Kidney glomerular epithelial cell (primary cell): Measurements from ENCODE around the gene ARID1B.

ENCODE experiments used
- DNase-seq: peaks from one replicate; lab custom pipeline; 2025; lab: John Stamatoyannopoulos, UW

ARID1B gene

DNA sequence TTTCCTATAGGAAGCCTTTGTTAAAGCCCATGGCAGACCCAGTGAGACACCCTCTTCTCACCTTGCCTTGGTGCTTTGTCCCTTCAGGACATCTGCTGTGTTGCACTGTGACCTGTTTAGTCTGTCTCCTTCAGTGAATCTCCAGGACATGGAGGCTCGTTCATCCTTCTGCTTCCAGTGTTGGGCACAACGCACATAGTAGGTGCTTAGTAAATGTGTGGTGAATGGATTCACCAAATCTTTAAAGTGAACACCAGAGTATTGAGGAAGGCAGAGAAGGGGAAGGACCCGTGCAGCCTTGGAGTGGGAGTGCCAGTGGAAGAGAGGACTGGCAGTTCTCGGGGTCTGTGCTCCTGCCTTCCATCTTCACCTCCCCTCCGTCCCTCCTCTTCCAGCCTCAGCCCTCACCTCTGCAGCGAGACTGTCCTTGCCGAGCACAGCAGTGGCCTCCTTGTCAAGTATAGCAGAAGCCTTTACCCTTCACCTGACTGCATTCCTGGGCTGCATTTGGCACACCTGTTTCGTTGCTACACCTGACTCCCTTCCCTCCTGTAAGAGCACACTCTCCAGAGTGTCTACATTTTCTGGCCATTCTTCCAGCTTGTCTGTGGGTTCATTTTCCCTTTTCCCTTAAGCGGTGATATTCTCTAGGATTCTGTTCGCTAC is 49.2 kb downstream of the ARID1B start:
- no peak for DNase-seq

- DNase-seq: no peak
These were observed 50.2 kb downstream of the ARID1B start for GRCh38 chr6:156827382-156827781.

DNA sequence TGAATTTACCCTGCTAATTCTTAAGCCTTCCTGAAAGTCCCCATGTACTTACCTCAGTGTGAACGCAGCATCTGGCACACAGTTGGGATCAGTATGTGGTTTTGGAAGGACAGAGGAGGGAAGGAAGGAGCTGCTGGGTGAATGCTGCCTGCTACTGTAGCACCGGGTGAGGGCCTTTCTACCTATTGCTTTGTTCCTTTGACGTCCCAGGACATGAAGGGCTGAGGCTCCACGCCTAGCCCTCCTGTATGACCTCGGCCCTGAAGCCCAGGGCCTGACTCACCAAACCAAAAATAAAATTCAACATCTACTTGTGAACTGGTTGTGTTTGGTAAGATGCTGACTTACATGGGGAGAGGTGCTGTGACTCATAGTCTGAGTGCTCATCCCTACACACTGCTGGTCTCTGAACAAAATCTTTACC is 51.1 kb downstream of the ARID1B start:
- peak; percentile 39 for DNase-seq

GRCh38 chr6:156830126-156830525 is 52.9 kb downstream of the ARID1B start:
- no peak for DNase-seq

DNA sequence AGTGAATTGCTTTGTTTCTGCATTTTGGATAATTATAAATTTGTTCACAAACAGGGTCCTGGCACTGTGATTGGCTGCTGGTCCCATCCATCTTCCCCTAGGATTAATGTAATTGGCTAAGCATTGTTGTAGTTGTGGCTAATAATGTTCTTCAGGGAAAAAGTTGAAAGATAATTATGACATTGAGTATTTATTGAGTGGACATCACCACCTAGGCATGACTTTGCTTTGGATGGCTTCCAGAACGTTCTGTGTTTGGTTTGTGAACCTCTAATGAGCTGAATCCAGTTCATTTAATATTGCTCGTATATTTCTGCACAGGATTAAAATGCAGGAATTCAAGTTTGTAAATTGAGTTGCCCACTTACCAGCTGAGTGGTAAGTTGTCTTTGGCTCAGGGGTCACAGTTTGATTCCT is 55.1 kb downstream of the ARID1B start:
- peak; percentile 62 for DNase-seq

DNA sequence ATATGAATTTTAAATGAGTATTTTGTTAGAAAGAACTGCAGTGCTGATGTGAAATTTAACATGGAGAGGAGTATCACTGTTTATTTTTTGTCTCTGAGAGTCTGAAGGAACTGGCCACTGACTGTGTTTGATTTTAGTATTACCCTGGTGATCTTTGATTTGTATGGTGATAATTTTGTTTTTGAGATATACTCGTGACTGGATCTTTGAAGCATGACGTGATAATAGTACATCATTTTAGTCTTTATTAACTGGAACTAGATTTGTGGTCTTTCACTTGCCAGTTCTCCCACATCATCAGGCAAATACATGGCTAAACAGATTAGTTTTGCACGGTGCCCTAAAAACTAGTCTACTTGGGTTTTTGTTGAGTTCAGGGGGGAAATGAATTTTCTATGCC is 55.5 kb downstream of the ARID1B start:
- no peak for DNase-seq

DNA sequence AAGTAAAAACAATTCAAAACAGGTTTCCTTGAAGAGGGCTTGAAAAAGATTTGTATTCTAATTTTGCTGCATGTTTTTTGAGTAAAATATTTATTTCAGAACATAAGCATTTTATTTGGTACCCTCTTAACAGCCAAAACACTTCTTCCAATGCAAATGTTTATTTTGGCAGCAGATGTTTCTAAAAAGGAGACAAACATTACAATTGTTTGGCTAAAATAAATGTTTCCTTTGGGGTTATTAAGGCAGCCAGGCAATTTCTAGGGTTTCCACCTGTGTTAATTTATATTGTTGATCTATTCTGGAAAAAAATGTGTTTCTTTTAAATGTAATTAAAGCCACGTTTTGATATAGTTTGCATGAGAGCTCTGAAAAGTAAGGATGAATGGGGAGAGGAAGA is 56.6 kb downstream of the ARID1B start:
- no peak for DNase-seq

DNA sequence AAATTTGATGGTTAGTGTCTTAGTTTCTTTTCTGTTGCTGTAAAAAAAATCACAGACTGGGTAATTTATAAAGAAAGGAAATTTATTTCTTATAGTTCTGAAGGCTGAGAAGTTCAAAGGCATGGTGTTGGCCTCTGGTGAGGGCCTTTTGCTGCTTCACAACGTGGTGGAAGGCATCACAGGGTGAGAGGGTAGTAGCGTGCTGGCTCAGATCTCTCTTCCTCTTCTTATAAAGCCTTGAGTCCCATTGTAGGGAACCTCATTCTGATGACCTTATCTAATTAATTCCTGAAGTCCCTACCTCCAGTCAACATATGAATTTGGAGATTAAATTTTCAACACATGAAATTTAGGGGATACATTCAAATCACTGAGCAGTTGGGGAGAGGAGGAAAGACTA is 62.0 kb downstream of the ARID1B start:
- DNase-seq: no peak

- no peak for DNase-seq
These were observed 62.4 kb downstream of the ARID1B start for GRCh38 chr6:156839591-156840001.

DNA sequence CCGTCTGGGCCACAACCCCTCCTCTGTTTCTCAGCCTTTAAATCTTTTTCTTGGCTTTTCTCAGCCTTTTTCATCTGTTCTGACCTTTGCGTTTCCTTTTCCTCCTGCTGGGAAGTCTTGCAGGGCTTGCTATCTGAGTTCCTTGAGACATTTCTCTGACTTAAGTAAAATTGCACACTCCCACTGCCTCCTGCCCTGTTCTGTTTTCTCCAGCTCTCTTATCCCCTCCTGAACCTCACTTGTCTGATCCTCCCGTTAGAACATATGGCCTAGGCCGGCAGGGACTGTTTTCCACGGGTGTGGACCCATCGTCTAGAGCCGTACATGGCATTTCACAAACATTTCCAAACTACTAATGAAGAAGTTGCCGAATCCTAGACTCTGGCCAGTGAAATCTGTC is 63.0 kb downstream of the ARID1B start:
- DNase-seq: no peak

DNA sequence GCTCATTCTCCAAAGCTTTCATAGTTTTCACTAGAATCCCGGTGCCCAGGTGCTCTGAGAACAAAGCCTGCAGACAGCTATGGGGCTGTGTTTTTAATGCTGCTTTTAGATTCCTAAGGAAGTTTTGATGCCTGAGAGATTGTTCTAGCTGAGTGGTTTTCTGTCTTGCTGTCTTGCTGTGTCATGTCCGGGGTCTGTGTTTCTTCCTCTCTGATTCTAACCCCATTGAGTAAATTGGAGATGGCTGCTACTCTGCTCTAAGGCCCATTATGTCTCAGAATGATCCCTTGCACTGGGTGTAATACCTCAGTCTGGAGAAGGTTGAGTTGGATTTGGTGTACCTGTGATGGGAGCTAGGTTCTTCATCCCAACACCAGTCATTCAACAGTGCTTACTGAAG is 63.4 kb downstream of the ARID1B start:
- DNase-seq: peak; percentile 36

GRCh38 chr6:156841508-156841907 is 64.3 kb downstream of the ARID1B start:
- DNase-seq: no peak

GRCh38 chr6:156842598-156843250 is 65.5 kb downstream of the ARID1B start:
- DNase-seq: no peak

DNA sequence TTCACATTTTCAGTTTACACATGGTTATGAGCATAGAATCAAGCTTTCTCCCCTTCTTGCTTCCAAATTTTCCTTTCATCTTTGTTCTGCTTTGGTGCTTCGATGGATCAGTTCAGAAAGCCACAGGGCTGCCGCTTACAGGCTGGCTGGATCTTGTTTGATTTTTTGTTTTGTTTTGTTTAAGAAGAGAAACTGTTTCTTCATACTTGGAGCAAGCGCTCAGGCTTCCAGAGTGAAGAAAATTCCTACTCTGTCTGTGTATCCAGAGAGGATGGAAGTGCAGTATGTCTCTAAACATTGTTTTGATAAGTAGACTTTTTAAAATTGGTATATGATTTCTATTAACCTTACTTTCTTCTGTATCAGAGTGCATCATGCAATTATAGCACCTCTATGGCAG is 66.9 kb downstream of the ARID1B start:
- DNase-seq: no peak

DNA sequence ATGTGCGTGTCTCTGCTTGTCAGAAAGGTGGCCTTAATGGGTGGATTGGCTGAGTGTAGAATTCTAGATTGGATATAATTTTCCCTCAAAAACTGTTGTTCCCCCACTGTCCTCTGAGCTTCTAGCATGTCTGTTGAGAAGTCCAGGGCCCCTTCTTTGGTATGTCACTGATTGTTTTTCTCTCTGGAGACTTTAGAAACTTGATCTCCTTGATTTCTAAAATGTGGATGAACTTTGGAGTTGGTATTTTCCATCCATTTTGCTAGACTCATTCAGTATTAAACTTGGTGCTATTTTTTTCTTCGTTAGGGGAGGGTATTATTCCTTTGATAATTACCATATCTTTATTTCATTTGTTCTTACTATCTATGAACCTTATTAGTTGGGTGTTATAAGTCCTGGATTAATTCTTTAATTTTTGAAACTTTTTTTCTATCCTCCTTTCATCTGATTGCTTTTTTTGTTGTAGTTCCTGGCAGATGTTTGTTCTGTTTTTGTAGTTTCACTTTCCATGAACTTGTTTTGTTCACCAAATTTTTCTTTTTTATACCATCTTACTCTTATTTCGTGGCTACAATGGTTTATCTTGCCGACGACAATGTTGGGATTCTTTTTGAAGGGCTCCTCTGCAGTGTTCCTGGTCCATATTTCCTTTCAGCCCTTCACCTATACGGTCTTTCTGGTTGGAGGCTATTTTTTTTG is 68.4 kb downstream of the ARID1B start:
- no peak for DNase-seq

GRCh38 chr6:156846845-156847599 is 69.8 kb downstream of the ARID1B start:
- no peak for DNase-seq

GRCh38 chr6:156848123-156848522 is 70.9 kb downstream of the ARID1B start:
- no peak for DNase-seq

DNA sequence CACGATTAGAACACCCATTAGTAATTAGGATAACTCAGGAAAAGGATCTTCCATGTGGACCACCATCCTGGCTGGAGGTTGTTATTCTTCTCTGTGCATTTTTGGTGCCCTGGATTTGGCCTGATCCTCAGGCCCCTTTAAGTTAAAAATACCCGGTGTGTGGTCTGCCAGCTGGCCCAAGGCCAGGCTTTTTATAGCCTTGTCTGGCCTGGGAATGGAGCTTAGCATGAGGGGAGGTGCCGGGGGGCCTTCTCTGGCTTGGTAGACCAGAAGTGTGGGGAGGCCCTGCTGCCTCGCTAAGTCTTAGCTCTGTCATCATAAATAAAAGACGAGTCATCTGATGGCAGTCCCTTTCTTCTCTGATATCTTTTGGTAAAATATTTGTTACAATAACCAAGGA is 71.4 kb downstream of the ARID1B start:
- no peak for DNase-seq

DNA sequence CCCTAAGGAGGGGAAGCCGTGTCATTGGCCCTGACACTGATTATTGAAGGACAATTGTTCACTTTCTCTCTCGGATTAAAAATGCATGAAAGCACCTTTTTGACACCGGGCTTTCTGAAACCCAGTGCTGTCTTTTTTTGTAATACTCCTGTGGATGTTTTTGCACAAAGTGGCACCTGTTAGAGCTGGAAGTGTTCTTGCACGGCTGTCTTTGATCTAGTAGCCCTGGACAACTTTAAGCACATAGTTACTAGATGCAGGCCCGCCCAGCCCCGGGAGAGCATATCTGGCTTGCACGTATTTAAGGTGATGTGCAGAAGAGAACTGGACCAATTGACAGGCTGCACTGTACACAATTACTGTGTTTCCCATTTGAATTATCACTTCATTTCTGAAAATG is 72.6 kb downstream of the ARID1B start:
- DNase-seq: no peak

DNA sequence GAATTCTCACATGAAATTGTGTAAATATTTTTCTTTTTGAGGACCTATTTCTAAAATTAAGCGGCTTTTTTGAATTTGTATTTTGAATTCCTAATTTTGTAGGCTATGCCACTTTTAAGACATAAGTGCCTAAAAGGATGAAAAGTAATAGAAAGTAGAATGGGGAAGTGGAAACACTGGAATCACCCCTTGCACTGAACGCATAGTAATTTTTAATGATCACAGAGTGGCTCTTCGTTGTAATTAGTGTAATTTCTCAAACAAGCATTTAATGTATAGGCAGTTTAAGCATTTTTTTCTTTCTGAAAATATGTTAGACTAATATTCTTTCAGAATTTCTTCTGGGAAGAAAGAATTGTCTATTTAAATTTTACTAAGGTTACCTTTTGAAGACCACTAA is 73.2 kb downstream of the ARID1B start:
- no peak for DNase-seq

DNA sequence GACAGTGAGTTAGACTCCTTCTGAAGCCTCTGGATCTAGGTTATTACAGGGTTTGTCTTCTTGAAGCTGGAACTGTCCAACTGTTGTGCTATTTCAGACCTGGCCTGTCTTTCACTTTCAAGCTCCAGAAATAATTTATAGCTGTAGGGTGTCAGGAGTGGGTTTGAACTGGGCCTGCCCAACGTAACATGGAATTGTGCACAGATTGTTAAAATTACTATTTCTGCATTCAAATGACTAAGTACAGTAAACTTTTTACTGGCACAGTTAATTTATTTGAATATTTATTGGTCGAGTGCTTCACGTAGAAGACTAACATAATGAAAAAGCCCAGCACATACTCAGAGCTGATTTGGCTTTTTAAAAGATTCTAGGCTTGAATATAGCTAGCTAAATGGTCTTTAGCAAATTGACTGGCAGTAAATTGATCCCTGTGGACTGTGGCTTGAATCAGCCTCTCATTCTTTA is 74.3 kb downstream of the ARID1B start:
- DNase-seq: peak; percentile 9

GRCh38 chr6:156852147-156852857 is 75.1 kb downstream of the ARID1B start:
- DNase-seq: no peak
